GM23338 (cell line): ENCODE measurements around the gene PARD3. TPM values are rescaled to one million over a fixed set of nuclear protein-coding genes. Genes with fewer than 3 reads are reported as not detected.
A peak's percentile ranks its signal among the peaks of the same experiment; 100 is the strongest.

ENCODE experiments used
- ATAC-seq: fragments of 200-7000 bp; cut with Tn5 transposase; 3 replicates; pipeline ENCODE4 v1.9.1; 2020
- DNase-seq: peaks from one replicate; pipeline ENCODE4 v3.0.0-alpha.2; 2015; ENCODE audit warnings: low spot score
- H2AFZ ChIP-seq: fragments of 200-600 bp; sonication (generic); 2 replicates; pipeline ENCODE4 v1.8.0; 2016; ENCODE audit warnings: antibody characterized with exemption, mild to moderate bottlenecking, moderate library complexity
- H3F3A ChIP-seq: fragments of 200-600 bp; sonication (generic); replicated peaks from 2 replicates; pipeline ENCODE4 v1.8.0; 2017; ENCODE audit warnings: antibody characterized with exemption, mixed run types, low read depth
- H3K27ac ChIP-seq: fragments of 200-600 bp; sonication (generic); 2 replicates; pipeline ENCODE4 v1.6.1; 2016; ENCODE audit warnings: low read depth
- H3K27me3 ChIP-seq: fragments of 200-600 bp; sonication (generic); 2 replicates; pipeline ENCODE4 v1.8.0; 2016; ENCODE audit warnings: mild to moderate bottlenecking, mixed run types, moderate library complexity; ENCODE audit not compliant: insufficient read depth
- H3K36me3 ChIP-seq: fragments of 200-600 bp; sonication (generic); 2 replicates; pipeline ENCODE4 v1.8.0; 2016; ENCODE audit warnings: mild to moderate bottlenecking; ENCODE audit not compliant: insufficient read depth
- H3K4me1 ChIP-seq: fragments of 200-600 bp; sonication (generic); 2 replicates; pipeline ENCODE4 v1.8.0; 2016; ENCODE audit warnings: mild to moderate bottlenecking, moderate library complexity; ENCODE audit not compliant: insufficient read depth
- H3K4me2 ChIP-seq: fragments of 200-600 bp; sonication (generic); 2 replicates; pipeline ENCODE4 v1.7.1; 2017; ENCODE audit warnings: mixed run types
- H3K4me3 ChIP-seq: fragments of 200-600 bp; sonication (generic); 2 replicates; pipeline ENCODE4 v1.6.1; 2016; ENCODE audit warnings: mixed run types
- H3K79me2 ChIP-seq: fragments of 200-600 bp; sonication (generic); replicated peaks from 2 replicates; pipeline ENCODE4 v1.8.0; 2017; ENCODE audit warnings: mild to moderate bottlenecking; ENCODE audit not compliant: insufficient read depth
- H3K9me2 ChIP-seq: fragments of 200-600 bp; sonication (generic); 2 replicates; pipeline ENCODE4 v1.8.0; 2017; ENCODE audit not compliant: insufficient read depth
- H4K20me1 ChIP-seq: fragments of 200-600 bp; sonication (generic); replicated peaks from 2 replicates; pipeline ENCODE4 v1.8.0; 2017; ENCODE audit warnings: mild to moderate bottlenecking; ENCODE audit not compliant: insufficient read depth
- H3K27ac Mint-ChIP-seq: 2 replicates; pipeline ENCODE4 v1.8.0; 2020; ENCODE audit warnings: inconsistent platforms, mild to moderate bottlenecking, moderate library complexity, mixed read lengths
- H3K27me3 Mint-ChIP-seq: 3 replicates; pipeline ENCODE4 v1.8.0; 2022; ENCODE audit warnings: low read depth, mild to moderate bottlenecking, moderate library complexity, mixed read lengths, inconsistent platforms; ENCODE audit not compliant: insufficient read depth, poor library complexity
- H3K36me3 Mint-ChIP-seq: 3 replicates; pipeline ENCODE4 v1.8.0; 2021; ENCODE audit warnings: low read depth, mild to moderate bottlenecking, inconsistent platforms, moderate library complexity, mixed read lengths
- H3K4me1 Mint-ChIP-seq: 3 replicates; pipeline ENCODE4 v1.8.0; 2020; ENCODE audit warnings: mild to moderate bottlenecking, inconsistent platforms, mixed read lengths
- H3K4me3 Mint-ChIP-seq: 3 replicates; pipeline ENCODE4 v1.8.0; 2021; ENCODE audit warnings: moderate library complexity, mild to moderate bottlenecking, inconsistent platforms, mixed read lengths
- H3K9me3 Mint-ChIP-seq: 3 replicates; pipeline ENCODE4 v1.8.0; 2020; ENCODE audit warnings: moderate library complexity, mild to moderate bottlenecking, inconsistent platforms, mixed read lengths
- CREB1 ChIP-seq: fragments of 250-450 bp; sonication (Bioruptor Pico); IDR thresholded peaks from 2 replicates; pipeline ENCODE4 v1.5.0; 2020; ENCODE audit warnings: low read depth, mild to moderate bottlenecking, moderate library complexity
- CTCF ChIP-seq, 2 experiments: fragments of 200-600 bp in 1 of 2; sonication (generic) in 1 of 2; conservative IDR thresholded peaks; 2 replicates each; pipeline versions ENCODE4 v1.5.1 to v1.6.1; 2016 to 2017; ENCODE audit warnings: antibody characterized with exemption in 2 of 2, low read depth in 2 of 2, mild to moderate bottlenecking in 2 of 2, moderate library complexity in 1 of 2
- ETS1 ChIP-seq: IDR thresholded peaks from 2 replicates; pipeline ENCODE4 v1.6.1; 2016; ENCODE audit warnings: antibody characterized with exemption
- EZH2 ChIP-seq: fragments of 200-600 bp; sonication (generic); IDR thresholded peaks from one replicate; pipeline ENCODE4 v1.8.0; 2017; ENCODE audit warnings: antibody characterized with exemption, mild to moderate bottlenecking, low read depth; ENCODE audit not compliant: unreplicated experiment
- EZH2phosphoT487 ChIP-seq: fragments of 200-600 bp; sonication (generic); IDR thresholded peaks from one replicate; pipeline ENCODE4 v1.8.1; 2018; ENCODE audit warnings: antibody characterized with exemption; ENCODE audit not compliant: unreplicated experiment
- JUNB ChIP-seq: IDR thresholded peaks from one replicate; pipeline ENCODE4 v1.6.1; 2016; ENCODE audit warnings: antibody characterized with exemption; ENCODE audit not compliant: unreplicated experiment
- NANOG ChIP-seq: IDR thresholded peaks from 2 replicates; pipeline ENCODE4 v1.6.1; 2016; ENCODE audit warnings: antibody characterized with exemption, borderline replicate concordance
- POLR2AphosphoS5 ChIP-seq: IDR thresholded peaks from 2 replicates; pipeline ENCODE4 v1.6.1; 2016; ENCODE audit warnings: antibody characterized with exemption, low read depth
- REST ChIP-seq: IDR thresholded peaks from one replicate; pipeline ENCODE4 v1.6.1; 2018; ENCODE audit warnings: antibody characterized with exemption; ENCODE audit not compliant: unreplicated experiment
- STAT1 ChIP-seq: IDR thresholded peaks from one replicate; pipeline ENCODE4 v1.6.1; 2016; ENCODE audit warnings: antibody characterized with exemption; ENCODE audit not compliant: unreplicated experiment
- ZNF114 ChIP-seq: fragments of 250-450 bp; sonication (Bioruptor Pico); IDR thresholded peaks from 2 replicates; pipeline ENCODE4 v1.5.0; 2020; ENCODE audit warnings: mild to moderate bottlenecking, moderate library complexity
- ZNF331 ChIP-seq: fragments of 250-450 bp; sonication (Bioruptor Pico); IDR thresholded peaks from 2 replicates; pipeline ENCODE4 v1.5.0; 2020; ENCODE audit warnings: low read depth, mild to moderate bottlenecking, moderate library complexity
- ZNF462 ChIP-seq: fragments of 250-450 bp; sonication (Bioruptor Pico); IDR thresholded peaks from 2 replicates; pipeline ENCODE4 v1.5.0; 2020; ENCODE audit warnings: mild to moderate bottlenecking, moderate library complexity
- polyA plus RNA-seq: library from polyadenylated mRNA; unstranded; fragments of >200 nt; fragmentation: Nextera tagmentation; extraction: Ambion mirVana; gene quantifications from 2 replicates; pipeline ENCODE4 v1.2.1, GENCODE V29; 2016
- total RNA-seq: library from RNA; depleted of rRNA; stranded (reverse); fragments of >200 nt; shearing (Covaris generic); gene quantifications from 2 replicates; pipeline ENCODE4 v1.2.3, GENCODE V29; 2014

PARD3 gene
- total and polyA plus RNA-seq, 2 experiments from 2014 or later = 30.2 to 51.4 TPM

- TF ChIP-seq CREB1 (CRISPR knock-in tag) = no peak
These were observed 626.9 kb downstream of the PARD3 start (continued) for GRCh38 chr10:34188221-34188620.

GRCh38 chr10:34187201-34187600 is 627.9 kb downstream of the PARD3 start:
- no peak overlapping the region for H3K4me3 ChIP-seq
- peak overlapping the region; percentile 75 for H3K27ac Mint-ChIP-seq
- ATAC-seq (no peak), DNase-seq (no peak)
- TF ChIP-seq CTCF (conservative IDR thresholded peaks at IDR 0.05; ENCODE audit: low read depth in 2 of 2) = no peak
- no peak for TF ChIP-seq STAT1
- no peak for TF ChIP-seq CREB1 (CRISPR knock-in tag)
- no peak for TF ChIP-seq ZNF114 (CRISPR knock-in tag)
- TF ChIP-seq ETS1 = no peak
- TF ChIP-seq EZH2phosphoT487 = no peak
- no peak for TF ChIP-seq NANOG
- no peak for TF ChIP-seq REST
- TF ChIP-seq POLR2AphosphoS5 = no peak
- TF ChIP-seq EZH2 = no peak
- no peak for TF ChIP-seq ZNF462 (CRISPR knock-in tag)
- TF ChIP-seq ZNF331 (CRISPR knock-in tag) = no peak
- TF ChIP-seq JUNB = no peak
- no peaks in the 10 kb centered on the region for H4K20me1 ChIP-seq
- no peaks in the 10 kb centered on the region for H3K27me3 ChIP-seq
- peaks cover 75% of the 10 kb centered on the region for H3K4me1 Mint-ChIP-seq
- H3K79me2 ChIP-seq = no peaks in the 10 kb centered on the region
- no peak overlapping the region; the same call in 1 of the 2 replicates for H3K4me2 ChIP-seq
- H3K9me2 ChIP-seq = no peaks in the 10 kb centered on the region
- no peaks in the 10 kb centered on the region for H3K36me3 ChIP-seq
- H3K27ac ChIP-seq = peak overlapping the region; percentile 53; the same call in 1 of the 2 replicates
- no peak overlapping the region for H2AFZ ChIP-seq
- peaks cover 70% of the 10 kb centered on the region for H3K4me1 ChIP-seq
- H3K27me3 Mint-ChIP-seq = peaks cover 11% of the 10 kb centered on the region
- H3K9me3 Mint-ChIP-seq = no peaks in the 10 kb centered on the region
- no peak overlapping the region; the same call in 2 of the 3 replicates for H3K4me3 Mint-ChIP-seq
- no peaks in the 10 kb centered on the region for H3K36me3 Mint-ChIP-seq
- 0 out of 2 replicates have a peak, but pooled peaks cover 7% of the 10 kb centered on the region for H3F3A ChIP-seq
